ENCODE results near the gene RCBTB1.
"Not testable (repeated sequence)": the region's sequence is repeated elsewhere in the genome, so short reads cannot be mapped to it uniquely, and the experiment has no call there.

RCBTB1 gene

DNA sequence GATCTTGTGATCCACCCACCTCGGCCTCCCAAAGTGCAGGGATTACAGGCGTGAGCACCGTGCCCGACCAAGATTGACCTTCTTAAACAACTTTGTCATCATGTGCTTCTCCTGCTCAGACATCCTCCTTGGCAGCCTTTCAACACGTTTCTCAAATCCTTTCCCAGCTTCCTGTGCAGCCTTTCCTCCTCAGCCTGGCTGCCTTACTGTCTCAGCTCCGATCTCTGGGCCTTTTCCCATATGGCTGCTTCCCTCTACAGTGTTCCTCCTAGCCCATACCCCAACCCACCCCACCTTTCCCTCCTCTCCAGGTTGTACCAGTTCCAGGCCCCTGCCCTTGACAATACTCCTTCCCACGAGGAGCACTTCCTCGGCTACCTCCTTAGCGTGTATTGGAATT lies 82.4 kb downstream of the RCBTB1 start:
- TF ChIP-seq, protein P1, sequence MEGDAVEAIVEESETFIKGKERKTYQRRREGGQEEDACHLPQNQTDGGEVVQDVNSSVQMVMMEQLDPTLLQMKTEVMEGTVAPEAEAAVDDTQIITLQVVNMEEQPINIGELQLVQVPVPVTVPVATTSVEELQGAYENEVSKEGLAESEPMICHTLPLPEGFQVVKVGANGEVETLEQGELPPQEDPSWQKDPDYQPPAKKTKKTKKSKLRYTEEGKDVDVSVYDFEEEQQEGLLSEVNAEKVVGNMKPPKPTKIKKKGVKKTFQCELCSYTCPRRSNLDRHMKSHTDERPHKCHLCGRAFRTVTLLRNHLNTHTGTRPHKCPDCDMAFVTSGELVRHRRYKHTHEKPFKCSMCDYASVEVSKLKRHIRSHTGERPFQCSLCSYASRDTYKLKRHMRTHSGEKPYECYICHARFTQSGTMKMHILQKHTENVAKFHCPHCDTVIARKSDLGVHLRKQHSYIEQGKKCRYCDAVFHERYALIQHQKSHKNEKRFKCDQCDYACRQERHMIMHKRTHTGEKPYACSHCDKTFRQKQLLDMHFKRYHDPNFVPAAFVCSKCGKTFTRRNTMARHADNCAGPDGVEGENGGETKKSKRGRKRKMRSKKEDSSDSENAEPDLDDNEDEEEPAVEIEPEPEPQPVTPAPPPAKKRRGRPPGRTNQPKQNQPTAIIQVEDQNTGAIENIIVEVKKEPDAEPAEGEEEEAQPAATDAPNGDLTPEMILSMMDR (IDR thresholded peaks at IDR 0.05; ENCODE audit: low read depth, low read length) = no peak
- peak; percentile 80 to 84 for DNase-seq (ENCODE audit: low read depth in 2 of 2)
- no peak overlapping the region for H3K4me3 ChIP-seq (replicated peaks in 1 of 2; ENCODE audit: low read depth in 2 of 2, low read length in 2 of 2)

DNA sequence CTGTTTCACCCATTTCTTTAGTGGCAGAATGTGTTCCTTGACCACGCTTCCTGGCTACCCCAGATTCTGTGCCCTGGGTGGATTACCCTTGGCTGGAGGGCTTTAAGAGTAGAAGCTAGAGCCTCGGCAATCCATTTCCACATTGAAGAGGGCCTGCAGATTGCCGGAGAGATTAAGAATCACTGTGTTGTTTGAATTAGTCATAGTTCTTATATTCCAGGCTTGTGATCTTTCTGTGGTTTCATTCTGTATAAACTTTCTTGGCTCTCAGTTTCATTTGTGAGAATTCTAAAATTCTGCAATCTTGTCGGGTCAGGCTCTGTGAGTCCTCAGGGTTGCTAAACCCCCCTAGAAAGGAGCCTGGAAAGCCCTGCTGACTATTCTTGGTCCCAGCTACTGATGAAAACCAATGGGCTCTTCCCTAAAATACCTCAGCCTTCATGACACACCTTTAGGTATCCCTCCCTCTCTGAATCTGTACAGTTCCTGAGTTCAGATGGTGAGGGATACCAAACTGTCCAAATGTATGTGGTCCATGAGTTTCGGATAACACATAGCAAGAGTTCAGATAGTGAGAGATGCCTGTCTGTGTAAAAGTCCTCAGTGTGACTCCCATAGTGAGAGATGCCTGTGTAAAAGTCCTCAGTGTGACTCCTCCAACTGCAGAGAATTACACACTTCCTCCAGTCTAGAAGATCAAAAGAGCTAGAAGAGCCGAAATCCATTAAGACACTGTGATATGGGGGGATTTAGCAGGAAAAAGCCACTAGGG lies 85.3 kb downstream of the RCBTB1 start:
- DNase-seq (ENCODE audit: low read depth in 2 of 2) = peak; percentile 58 to 78
- no peak overlapping the region for H3K4me3 ChIP-seq (replicated peaks in 1 of 2; ENCODE audit: low read depth in 2 of 2, low read length in 2 of 2)
- TF ChIP-seq, protein P1 (IDR thresholded peaks at IDR 0.05; ENCODE audit: low read depth, low read length) = no peak

DNA sequence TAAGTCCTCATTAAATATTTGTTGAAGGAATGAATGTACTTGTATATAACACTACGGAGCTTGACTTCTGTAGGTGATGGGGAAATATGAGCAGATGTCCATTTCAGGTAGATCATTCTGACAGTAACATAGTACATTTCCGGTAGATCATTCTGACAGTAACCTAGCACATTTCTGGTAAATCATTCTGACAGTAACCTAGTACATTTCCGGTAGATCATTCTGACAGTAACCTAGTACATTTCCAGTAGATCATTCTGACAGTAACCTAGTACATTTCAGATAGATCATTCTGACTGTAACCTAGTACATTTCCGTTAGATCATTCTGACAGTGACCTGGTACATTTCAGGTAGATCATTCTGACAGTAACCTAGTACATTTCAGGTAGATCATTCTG lies 87.2 kb downstream of the RCBTB1 start:
- no peak for DNase-seq (ENCODE audit: low read depth in 2 of 2)
- TF ChIP-seq, protein P1 (IDR thresholded peaks at IDR 0.05; ENCODE audit: low read depth, low read length) = no peak
- H3K4me3 ChIP-seq (replicated peaks in 1 of 2; ENCODE audit: low read depth in 2 of 2, low read length in 2 of 2) = no peak overlapping the region

DNA sequence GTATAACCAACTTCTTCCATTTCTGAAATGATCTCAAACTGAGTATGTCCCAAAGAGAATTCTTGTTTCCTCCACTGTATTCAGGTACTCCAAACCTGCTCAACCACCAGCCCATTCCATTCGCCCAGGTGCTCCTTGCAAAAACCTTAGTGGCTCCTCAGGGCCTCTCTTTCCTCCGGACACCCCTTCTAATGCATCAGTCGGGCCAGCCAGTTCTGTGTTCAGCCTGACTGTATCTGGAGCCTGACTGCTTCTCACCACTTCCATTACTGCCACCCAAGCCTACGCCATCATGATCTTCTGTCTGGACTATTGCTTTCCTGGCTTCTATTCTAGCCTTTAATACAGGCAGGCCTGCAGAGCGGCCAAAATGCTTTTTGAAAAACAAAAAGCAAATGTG lies 88.1 kb downstream of the RCBTB1 start:
- TF ChIP-seq, protein P1 (IDR thresholded peaks at IDR 0.05; ENCODE audit: low read depth, low read length) = no peak
- H3K4me3 ChIP-seq (replicated peaks in 1 of 2; ENCODE audit: low read depth in 2 of 2, low read length in 2 of 2) = no peak overlapping the region
- no peak for DNase-seq (ENCODE audit: low read depth in 2 of 2)

DNA sequence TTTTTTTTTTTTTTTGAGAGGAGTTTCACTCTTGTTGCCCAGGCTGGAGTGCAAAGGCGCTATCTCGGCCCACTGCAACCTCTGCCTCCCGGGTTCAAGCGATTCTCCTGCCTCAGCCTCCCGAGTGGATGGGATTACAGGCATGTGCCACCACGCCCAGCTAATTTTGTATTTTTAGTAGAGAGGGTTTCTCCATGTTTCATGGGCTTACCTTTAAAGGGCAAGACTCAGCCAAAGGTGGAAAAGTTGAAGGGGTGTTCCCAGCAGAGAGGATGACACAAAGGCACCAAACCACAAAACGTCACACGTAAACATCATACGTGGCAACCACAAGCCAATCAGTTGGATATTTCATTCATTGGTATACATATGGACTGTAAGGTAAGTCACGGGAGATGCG lies 88.5 kb downstream of the RCBTB1 start:
- H3K4me3 ChIP-seq (replicated peaks in 1 of 2; ENCODE audit: low read depth in 2 of 2, low read length in 2 of 2) = peak overlapping the region in 1 of 2 donors; percentile 62
- DNase-seq (ENCODE audit: low read depth in 2 of 2) = not testable (repeated sequence)

DNA sequence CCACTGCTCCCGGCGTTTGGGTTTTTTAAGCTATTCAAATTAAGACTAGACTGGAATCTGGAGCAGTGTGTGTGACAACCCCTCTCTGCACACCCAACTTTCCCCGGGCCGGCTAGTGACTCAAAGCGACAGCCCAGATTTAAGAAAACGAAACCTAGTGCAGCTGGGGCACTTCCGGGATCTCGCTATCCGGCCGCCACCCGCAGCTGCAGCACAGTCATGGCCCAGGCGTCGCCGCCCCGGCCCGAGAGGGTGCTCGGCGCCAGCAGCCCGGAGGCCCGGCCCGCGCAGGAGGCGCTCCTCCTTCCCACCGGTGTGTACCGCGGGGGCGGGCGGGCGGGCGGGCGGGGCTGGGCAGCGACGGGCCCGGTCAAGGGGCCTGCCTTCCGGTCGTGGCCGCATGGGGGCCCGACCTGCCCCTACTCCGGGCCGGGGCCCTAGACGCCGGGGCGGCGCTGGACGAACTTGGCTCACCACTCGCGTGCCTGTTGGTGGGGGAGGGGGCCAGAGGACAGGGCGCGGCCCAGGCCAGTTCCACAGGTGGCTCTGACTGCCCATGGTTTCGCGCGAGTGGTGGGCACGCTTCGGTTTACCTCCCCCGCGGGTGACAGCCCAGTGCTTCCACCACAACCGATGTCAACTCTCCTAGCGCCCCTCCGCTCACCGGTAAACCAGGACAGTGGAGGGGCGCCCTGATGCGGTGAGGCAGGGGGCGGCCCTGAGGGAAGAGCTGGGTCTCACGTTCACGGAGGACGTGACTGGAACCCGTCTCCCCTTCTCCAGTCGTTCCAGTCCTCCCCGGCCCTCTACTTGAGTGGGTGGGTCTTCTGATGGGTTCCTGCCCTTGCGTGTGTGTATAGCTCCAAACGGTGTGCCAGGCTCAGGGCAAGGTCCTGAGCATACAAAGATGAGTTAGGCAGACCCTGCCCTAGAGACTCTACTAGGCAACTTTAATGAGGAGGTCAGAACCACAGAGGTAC lies 89.3 kb downstream of the RCBTB1 start, which contains the start of gene PHF11:
TSS of gene PHF11 (plus strand) at position 171 of the 980 bp plus-strand sequence. CDS start at position 220, 49 bp downstream.
- TF ChIP-seq, protein P1 (IDR thresholded peaks at IDR 0.05; ENCODE audit: low read depth, low read length) = no peak
- DNase-seq (ENCODE audit: low read depth in 2 of 2) = peak; percentile 73 to 82
- H3K4me3 ChIP-seq (replicated peaks in 1 of 2; ENCODE audit: low read depth in 2 of 2, low read length in 2 of 2) = peak within 1 kb of the TSS; percentile 51 to 62

DNA sequence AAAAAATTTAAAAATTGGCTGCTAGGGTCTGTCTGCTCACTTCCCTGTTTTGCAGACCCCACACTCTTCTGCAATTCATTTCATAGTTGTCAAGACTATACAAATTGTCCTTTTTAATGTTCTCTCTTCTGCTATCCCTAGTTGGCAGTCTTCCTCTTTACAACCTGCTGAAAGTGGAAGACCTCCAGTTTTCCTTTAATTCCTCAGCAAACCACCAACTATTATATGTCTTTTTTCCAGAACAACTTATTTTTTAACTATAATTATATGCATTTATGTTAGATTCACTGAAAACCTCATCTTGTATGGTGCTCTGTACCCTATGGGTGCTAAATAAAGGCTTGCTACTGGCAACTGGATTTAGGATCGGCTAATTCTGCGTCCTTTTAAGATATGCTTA lies 90.7 kb downstream of the RCBTB1 start:
- H3K4me3 ChIP-seq (replicated peaks in 1 of 2; ENCODE audit: low read depth in 2 of 2, low read length in 2 of 2) = peak overlapping the region; percentile 51 to 62
- TF ChIP-seq, protein P1 (IDR thresholded peaks at IDR 0.05; ENCODE audit: low read depth, low read length) = no peak
- no peak for DNase-seq (ENCODE audit: low read depth in 2 of 2)
